CD4-positive, alpha-beta T cell (primary cell): ENCODE results near the gene NUP210. TPM values are rescaled to one million over a fixed set of nuclear protein-coding genes. Genes with fewer than 3 reads are reported as not detected.
"Not testable (repeated sequence)": the region's sequence is repeated elsewhere in the genome, so short reads cannot be mapped to it uniquely, and the experiment has no call there.

Experiments
- ATAC-seq: fragments of 200-7000 bp; cut with Tn5 transposase; one replicate; pipeline ENCODE4 v1.10.0; 2022; ENCODE audit warnings: mild to moderate bottlenecking; ENCODE audit not compliant: poor library complexity
- CTCF ChIA-PET: fragments of 350-600 bp; sonication (Branson Sonifier 250); formaldehyde crosslinking; loops from one replicate; lab custom pipeline; 2021; ENCODE audit warnings: antibody characterized with exemption, inconsistent platforms; lab: Charles Lee
- POLR2A ChIA-PET: fragments of 350-600 bp; sonication (Branson Sonifier 250); formaldehyde crosslinking; loops from one replicate; lab custom pipeline; 2021; ENCODE audit warnings: antibody characterized with exemption, inconsistent platforms; lab: Charles Lee
- DNase-seq, 14 experiments: peaks; one replicate each; pipeline ENCODE4 v3.0.0-alpha.2; 2013 to 2020; ENCODE audit warnings: mixed read lengths in 2 of 14
- H3K27ac ChIP-seq, 2 donors: one replicate each; pipeline versions ENCODE4 v1.5.1 to v1.7.0; 2013; ENCODE audit warnings: low read length in 2 of 2, low read depth in 1 of 2, mild to moderate bottlenecking in 1 of 2
- H3K27me3 ChIP-seq, 2 experiments: 1 replicate in 1 of 2; 2 replicates in 1 of 2; pipeline versions ENCODE4 v1.6.1 to v1.7.0; 2013; ENCODE audit warnings: low read length in 2 of 2, control low read depth in 1 of 2, mild to moderate bottlenecking in 1 of 2, moderate library complexity in 1 of 2; ENCODE audit not compliant: insufficient read depth in 2 of 2, control insufficient read depth in 1 of 2
- H3K36me3 ChIP-seq: one replicate; pipeline ENCODE4 v1.6.1; 2013; ENCODE audit warnings: low read length, control low read depth; ENCODE audit not compliant: insufficient read depth
- H3K4me1 ChIP-seq: one replicate; pipeline ENCODE4 v1.6.1; 2013; ENCODE audit warnings: low read length, control low read depth; ENCODE audit not compliant: insufficient read depth
- H3K4me3 ChIP-seq: one replicate; pipeline ENCODE4 v1.5.1; 2013; ENCODE audit warnings: mild to moderate bottlenecking, low read length, moderate library complexity
- H3K9me3 ChIP-seq, 2 experiments: 1 replicate in 1 of 2; 2 replicates in 1 of 2; pipeline versions ENCODE4 v1.6.1 to v1.7.0; 2013; ENCODE audit warnings: low read length in 2 of 2, mild to moderate bottlenecking in 2 of 2, control low read depth in 1 of 2, moderate library complexity in 1 of 2; ENCODE audit not compliant: control insufficient read depth in 1 of 2, insufficient read depth in 1 of 2
- H3K27ac Mint-ChIP-seq: one replicate; pipeline ENCODE4 v1.8.0; 2020; ENCODE audit warnings: mixed read lengths
- H3K27me3 Mint-ChIP-seq: one replicate; pipeline ENCODE4 v1.8.0; 2021; ENCODE audit warnings: mixed read lengths
- H3K36me3 Mint-ChIP-seq: one replicate; pipeline ENCODE4 v1.8.0; 2021; ENCODE audit warnings: low read depth, mixed read lengths
- H3K4me1 Mint-ChIP-seq: one replicate; pipeline ENCODE4 v1.8.0; 2021; ENCODE audit warnings: low read depth, mixed read lengths
- H3K4me3 Mint-ChIP-seq: one replicate; pipeline ENCODE4 v1.8.0; 2020; ENCODE audit warnings: mild to moderate bottlenecking, mixed read lengths
- H3K9me3 Mint-ChIP-seq: one replicate; pipeline ENCODE4 v1.8.0; 2020; ENCODE audit warnings: mixed read lengths
- intact Hi-C, 2 experiments: fragments of 100-400 bp; cut with DNase I in 1 of 2; cut with micrococcal nuclease in 1 of 2; formaldehyde crosslinking; loops; one replicate each; pipeline versions ENCODE4 v1.15.1 to v1.9.0; 2023 to 2025; cut with DNase I, micrococcal nuclease
- total RNA-seq, 174 experiments: library from RNA in 2 of 174; stranded (reverse) in 2 of 174; gene quantifications; one replicate each; pipeline ENCODE4 v1.2.3 and lab custom pipeline; 2021 to 2026
- TF ChIP-seq, protein P1 (sequence below): fragments of 200-600 bp; IDR thresholded peaks from one replicate; pipeline ENCODE4 v1.8.0; 2022; ENCODE audit warnings: antibody characterized with exemption, mild to moderate bottlenecking

NUP210 gene
- total RNA-seq, 2 experiments from 2014 or later = 82.0 to 83.5 TPM

DNA sequence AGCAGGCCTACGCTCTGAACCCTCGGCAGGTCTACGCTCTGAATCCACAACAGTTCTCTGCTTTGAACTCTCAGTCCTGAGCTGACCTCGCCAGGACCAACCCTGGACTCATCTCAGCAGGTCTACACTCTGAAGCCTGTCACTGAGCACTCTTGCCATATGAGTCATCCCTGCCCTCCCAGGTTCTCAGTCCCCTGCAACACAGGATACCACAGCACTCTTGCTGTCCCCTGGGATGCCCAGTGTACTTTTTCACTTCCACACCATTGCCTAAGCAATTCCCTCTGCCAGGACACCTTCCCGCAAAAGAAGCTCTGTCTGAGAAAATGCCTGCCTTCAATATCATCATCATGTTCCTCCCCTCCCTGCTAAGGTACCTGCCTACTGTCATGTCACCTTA is 42.0 kb downstream of the NUP210 start:
- peak overlapping the region; percentile 21 for H3K27ac Mint-ChIP-seq

DNA sequence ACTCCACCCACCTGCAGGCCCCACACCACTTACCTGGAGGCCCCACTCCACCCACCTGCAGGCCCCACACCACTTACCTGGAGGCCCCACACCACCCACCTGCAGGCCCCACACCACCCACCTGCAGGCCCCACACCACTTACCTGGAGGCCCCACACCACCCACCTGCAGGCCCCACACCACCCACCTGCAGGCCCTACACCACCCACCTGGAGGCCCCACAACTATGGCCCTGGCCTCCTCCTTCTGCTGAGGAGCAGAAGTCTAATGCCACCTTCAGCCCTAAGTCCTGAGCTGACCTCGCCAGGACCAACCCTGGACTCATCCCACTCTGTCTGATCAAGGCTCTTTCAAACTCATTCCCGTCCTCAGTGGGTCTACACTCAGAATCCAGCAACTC is 42.4 kb downstream of the NUP210 start:
- H3K27me3 ChIP-seq, intact Hi-C loops, H3K4me3 ChIP-seq, H3K27ac ChIP-seq, H3K4me1 Mint-ChIP-seq, H3K9me3 ChIP-seq, CTCF ChIA-PET, DNase-seq, H3K4me1 ChIP-seq, ATAC-seq, H3K27me3 Mint-ChIP-seq, H3K9me3 Mint-ChIP-seq, H3K4me3 Mint-ChIP-seq: not testable (repeated sequence)
- peaks cover 70% of the 10 kb centered on the region for H3K36me3 Mint-ChIP-seq
- H3K27ac Mint-ChIP-seq = peak overlapping the region; percentile 21
- POLR2A ChIA-PET = interaction anchor here (1.2 kb wide), 1 partner anchor 13 kb away, joined by 3 read pairs; no protein-coding TSS in a partner anchor
- H3K36me3 ChIP-seq = peaks cover 94% of the 10 kb centered on the region

More for the DNA sequence above, 42.0 kb downstream of the NUP210 start:
- Histone ChIP-seq H3K9me3 (no peaks in the 10 kb centered on the region), H3K36me3 (peaks cover 94% of the 10 kb centered on the region), H3K4me1 (no peaks in the 10 kb centered on the region), H3K4me3 (no peak overlapping the region), H3K27me3 (no peaks in the 10 kb centered on the region), H3K27ac (no peak overlapping the region)
- Mint-ChIP-seq H3K4me1 (no peaks in the 10 kb centered on the region), H3K36me3 (peaks cover 70% of the 10 kb centered on the region), H3K4me3 (no peak overlapping the region), H3K27me3 (no peaks in the 10 kb centered on the region), H3K9me3 (no peaks in the 10 kb centered on the region)
- DNase-seq = no peak
- no peak for ATAC-seq
- intact Hi-C loops = no loop called here
- CTCF ChIA-PET = no interaction called here
- TF ChIP-seq, protein P1, sequence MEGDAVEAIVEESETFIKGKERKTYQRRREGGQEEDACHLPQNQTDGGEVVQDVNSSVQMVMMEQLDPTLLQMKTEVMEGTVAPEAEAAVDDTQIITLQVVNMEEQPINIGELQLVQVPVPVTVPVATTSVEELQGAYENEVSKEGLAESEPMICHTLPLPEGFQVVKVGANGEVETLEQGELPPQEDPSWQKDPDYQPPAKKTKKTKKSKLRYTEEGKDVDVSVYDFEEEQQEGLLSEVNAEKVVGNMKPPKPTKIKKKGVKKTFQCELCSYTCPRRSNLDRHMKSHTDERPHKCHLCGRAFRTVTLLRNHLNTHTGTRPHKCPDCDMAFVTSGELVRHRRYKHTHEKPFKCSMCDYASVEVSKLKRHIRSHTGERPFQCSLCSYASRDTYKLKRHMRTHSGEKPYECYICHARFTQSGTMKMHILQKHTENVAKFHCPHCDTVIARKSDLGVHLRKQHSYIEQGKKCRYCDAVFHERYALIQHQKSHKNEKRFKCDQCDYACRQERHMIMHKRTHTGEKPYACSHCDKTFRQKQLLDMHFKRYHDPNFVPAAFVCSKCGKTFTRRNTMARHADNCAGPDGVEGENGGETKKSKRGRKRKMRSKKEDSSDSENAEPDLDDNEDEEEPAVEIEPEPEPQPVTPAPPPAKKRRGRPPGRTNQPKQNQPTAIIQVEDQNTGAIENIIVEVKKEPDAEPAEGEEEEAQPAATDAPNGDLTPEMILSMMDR = no peak
- POLR2A ChIA-PET = interaction anchor here (1.2 kb wide), 1 partner anchor 13 kb away, joined by 3 read pairs; no protein-coding TSS in a partner anchor

DNA sequence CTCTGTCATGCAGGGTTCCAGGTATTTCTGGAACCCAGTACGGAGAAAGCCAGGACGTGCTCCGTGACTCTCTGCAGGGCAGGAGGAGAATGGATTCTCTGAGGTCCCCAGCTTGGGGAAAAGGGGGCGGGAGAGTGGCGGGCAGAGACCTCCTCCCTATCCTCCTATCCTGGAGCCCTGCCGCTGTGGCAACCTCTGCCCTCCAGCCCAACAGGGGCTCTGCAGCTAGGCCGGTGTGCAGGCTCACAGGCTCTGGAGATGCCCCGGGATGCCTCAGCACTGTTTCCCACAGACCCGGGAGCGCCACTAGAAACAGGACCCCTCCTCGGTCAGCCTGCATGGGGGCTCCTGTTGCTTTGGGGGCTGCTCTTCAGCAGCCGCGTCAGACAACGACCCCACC is 43.1 kb downstream of the NUP210 start:
- H3K9me3 Mint-ChIP-seq = no peaks in the 10 kb centered on the region
- ChIA-PET CTCF (no interaction called here), POLR2A (no interaction called here)
- H3K4me1 Mint-ChIP-seq = no peaks in the 10 kb centered on the region
- peaks cover 94% of the 10 kb centered on the region for H3K36me3 ChIP-seq
- H3K9me3 ChIP-seq = no peaks in the 10 kb centered on the region
- TF ChIP-seq, protein P1 = no peak
- no peak overlapping the region for H3K27ac Mint-ChIP-seq
- intact Hi-C loops = no loop called here
- DNase-seq (no peak), ATAC-seq (no peak)
- peaks cover 68% of the 10 kb centered on the region for H3K36me3 Mint-ChIP-seq
- no peak overlapping the region for H3K4me3 Mint-ChIP-seq
- H3K27me3 Mint-ChIP-seq = no peaks in the 10 kb centered on the region
- no peak overlapping the region for H3K4me3 ChIP-seq
- H3K4me1 ChIP-seq = no peaks in the 10 kb centered on the region
- no peaks in the 10 kb centered on the region for H3K27me3 ChIP-seq
- no peak overlapping the region for H3K27ac ChIP-seq

DNA sequence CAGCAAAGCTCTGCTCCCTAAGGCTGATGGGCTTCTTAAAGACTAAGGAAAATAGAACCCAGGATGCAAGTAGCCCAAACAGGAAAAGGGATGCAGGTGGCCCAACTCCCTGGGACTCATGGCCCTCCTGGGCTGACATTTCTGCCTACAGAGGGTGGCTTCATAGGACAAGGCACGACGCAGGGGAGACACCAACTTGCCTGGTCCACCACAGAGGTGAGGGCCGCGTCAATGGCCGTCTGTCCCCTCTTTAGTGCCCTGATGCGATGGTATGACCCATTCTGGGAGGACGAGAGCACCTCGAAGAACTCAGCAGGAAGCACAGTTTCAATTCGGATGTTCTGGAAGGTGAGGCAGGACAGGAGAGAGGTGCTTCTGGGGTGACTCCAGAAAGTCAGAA is 44.0 kb downstream of the NUP210 start:
- H3K4me1 ChIP-seq = no peaks in the 10 kb centered on the region
- peaks cover 95% of the 10 kb centered on the region for H3K36me3 ChIP-seq
- no peak overlapping the region for H3K4me3 Mint-ChIP-seq
- ATAC-seq = no peak
- H3K9me3 ChIP-seq = no peaks in the 10 kb centered on the region
- no peaks in the 10 kb centered on the region for H3K27me3 ChIP-seq
- ChIA-PET CTCF (no interaction called here), POLR2A (no interaction called here)
- H3K9me3 Mint-ChIP-seq = no peaks in the 10 kb centered on the region
- DNase-seq = no peak
- H3K4me1 Mint-ChIP-seq = no peaks in the 10 kb centered on the region
- H3K27ac Mint-ChIP-seq = no peak overlapping the region
- TF ChIP-seq, protein P1 = no peak
- peaks cover 70% of the 10 kb centered on the region for H3K36me3 Mint-ChIP-seq
- no peak overlapping the region for H3K27ac ChIP-seq
- H3K4me3 ChIP-seq = no peak overlapping the region
- intact Hi-C loops = no loop called here
- H3K27me3 Mint-ChIP-seq = no peaks in the 10 kb centered on the region
